Measurements from ENCODE around the gene DPCD. TPM values are rescaled to one million over a fixed set of nuclear protein-coding genes. Genes with fewer than 3 reads are reported as not detected.
A peak's percentile ranks its signal among the peaks of the same experiment; 100 is the strongest.

The DPCD gene
- total RNA-seq, 4 donors from 2014 or later = 13.8 to 24.2 (median 18.1) TPM

- DNase-seq (ENCODE audit: extremely low spot score) = no peak
- intact Hi-C loops (cut with DNase I) = loop anchor here (5.0 kb wide), 1 partner anchor 404 kb away; no protein-coding TSS in a partner anchor
- WGBS = 60% methylated on average over 8 of the region's 59 CpGs
- Histone ChIP-seq H3K9me3 (no peaks in the 10 kb centered on the region), H3K4me3 (peak overlapping the region; percentile 29 to 33 (median 32)), H3K4me1 (peaks cover 23 to 33% (median 29%) of the 10 kb centered on the region in 4 donors), H3K27ac (replicated peaks in 1 of 4) (no peak overlapping the region), H3K27me3 (peaks cover 6 to 95% (median 35%) of the 10 kb centered on the region in 4 donors), H3K36me3 (no peaks in the 10 kb centered on the region)
- TF ChIP-seq CTCF (IDR thresholded peaks at IDR 0.05) = no peak
These were observed 21.6 kb upstream of the DPCD start for GRCh38 chr10:101566333-101567164.

GRCh38 chr10:101567165-101568006 lies 20.7 kb upstream of the DPCD start:
- no peak for DNase-seq (ENCODE audit: extremely low spot score)
- TF ChIP-seq POLR2AphosphoS5 (IDR thresholded peaks at IDR 0.05) (no peak), CTCF (IDR thresholded peaks at IDR 0.05) (no peak), POLR2A (IDR thresholded peaks at IDR 0.05; ENCODE audit: low read depth) (no peak), EP300 (IDR thresholded peaks at IDR 0.05) (no peak)
- WGBS = 77% methylated on average over 7 of the region's 7 CpGs
- Histone ChIP-seq H3K9me3 (peaks cover 0 to 3% (median 2%) of the 10 kb centered on the region in 4 donors), H3K27ac (replicated peaks in 1 of 4) (no peak overlapping the region), H3K27me3 (peaks cover 6 to 86% (median 35%) of the 10 kb centered on the region in 4 donors), H3K4me1 (peaks cover 23 to 33% (median 29%) of the 10 kb centered on the region in 4 donors), H3K4me3 (no peak overlapping the region), H3K36me3 (no peaks in the 10 kb centered on the region)
- intact Hi-C loops (cut with DNase I) = loop anchor here (5.0 kb wide), 1 partner anchor 405 kb away; no protein-coding TSS in a partner anchor

GRCh38 chr10:101568054-101568745 lies 19.9 kb upstream of the DPCD start:
- Histone ChIP-seq H3K4me1 (peaks cover 23 to 33% (median 29%) of the 10 kb centered on the region in 4 donors), H3K4me3 (no peak overlapping the region), H3K9me3 (peaks cover 0 to 11% (median 10%) of the 10 kb centered on the region in 4 donors), H3K36me3 (no peaks in the 10 kb centered on the region), H3K27me3 (peaks cover 6 to 78% (median 35%) of the 10 kb centered on the region in 4 donors), H3K27ac (replicated peaks in 1 of 4) (no peak overlapping the region)
- WGBS = 86% methylated on average over 17 of the region's 17 CpGs
- DNase-seq (ENCODE audit: extremely low spot score) = no peak
- intact Hi-C loops (cut with DNase I) = loop anchor here (5.0 kb wide), 1 partner anchor 406 kb away; no protein-coding TSS in a partner anchor
- no peak for TF ChIP-seq CTCF (IDR thresholded peaks at IDR 0.05)
- no peak for TF ChIP-seq EP300 (IDR thresholded peaks at IDR 0.05)
- no peak for TF ChIP-seq POLR2A (IDR thresholded peaks at IDR 0.05; ENCODE audit: low read depth)
- TF ChIP-seq POLR2AphosphoS5 (IDR thresholded peaks at IDR 0.05) = no peak

- Histone ChIP-seq H3K36me3 (no peaks in the 10 kb centered on the region), H3K27me3 (peaks cover 6 to 67% (median 35%) of the 10 kb centered on the region in 4 donors), H3K27ac (replicated peaks in 1 of 4) (no peak overlapping the region), H3K4me3 (peak overlapping the region; percentile 55 to 66 (median 58)), H3K9me3 (peaks cover 0 to 14% (median 11%) of the 10 kb centered on the region in 4 donors), H3K4me1 (peaks cover 23 to 33% (median 29%) of the 10 kb centered on the region in 4 donors)
- 32% methylated on average over 11 of the region's 11 CpGs for WGBS
- no peak for DNase-seq (ENCODE audit: extremely low spot score)
- intact Hi-C loops (cut with DNase I) = loop anchor here (5.0 kb wide), 1 partner anchor 407 kb away; no protein-coding TSS in a partner anchor
- no peak for TF ChIP-seq CTCF (IDR thresholded peaks at IDR 0.05)
- TF ChIP-seq EP300 (IDR thresholded peaks at IDR 0.05) = no peak
- TF ChIP-seq POLR2A (IDR thresholded peaks at IDR 0.05; ENCODE audit: low read depth) = no peak
- no peak for TF ChIP-seq POLR2AphosphoS5 (IDR thresholded peaks at IDR 0.05)
These were observed 18.8 kb upstream of the DPCD start for GRCh38 chr10:101569323-101569621.
